ENCODE measurements around the gene ETV3. TPM values are rescaled to one million over a fixed set of nuclear protein-coding genes. Genes with fewer than 3 reads are reported as not detected.
A peak's percentile ranks its signal among the peaks of the same experiment; 100 is the strongest.

ETV3 gene
- total and polyA plus RNA-seq, 2 of the 13 experiments (the other 11 are each of a cell fraction or from before 2014, with no cell fraction given): 4.2 to 5.8 TPM

GRCh38 chr1:157073944-157074685 is 64.1 kb downstream of the ETV3 start (continued):
- TF ChIP-seq STAG1 (CRISPR knock-in tag; IDR thresholded peaks at IDR 0.05) (peak; percentile 81), ZNF609 (CRISPR knock-in tag; IDR thresholded peaks at IDR 0.05; ENCODE audit: borderline replicate concordance) (no peak), ZNF382 (CRISPR knock-in tag; IDR thresholded peaks at IDR 0.05; ENCODE audit: borderline replicate concordance) (no peak), ARID5B (CRISPR knock-in tag; IDR thresholded peaks at IDR 0.05) (peak; percentile 42), ZNF580 (CRISPR knock-in tag; IDR thresholded peaks at IDR 0.05; ENCODE audit: borderline replicate concordance, low read depth) (peak; percentile 51; the same call in 1 of the 2 replicates), ZNF205 (CRISPR knock-in tag; IDR thresholded peaks at IDR 0.05) (no peak), KDM5B (CRISPR knock-in tag; IDR thresholded peaks at IDR 0.05; ENCODE audit: borderline replicate concordance) (peak; percentile 22; the same call in 1 of the 2 replicates), CBFB (CRISPR knock-in tag; IDR thresholded peaks at IDR 0.05) (0 out of 2 replicates have a peak, but pooled peaks have one; percentile 22), ZNF552 (CRISPR knock-in tag; IDR thresholded peaks at IDR 0.05; ENCODE audit: borderline replicate concordance) (0 out of 2 replicates have a peak, but pooled peaks have one; percentile 51), KMT2A (CRISPR knock-in tag; IDR thresholded peaks at IDR 0.05) (0 out of 2 replicates have a peak, but pooled peaks have one; percentile 24), ZBED4 (CRISPR knock-in tag; IDR thresholded peaks at IDR 0.05; ENCODE audit: borderline replicate concordance) (peak; percentile 36; the same call in 1 of the 2 replicates), ZFAT (CRISPR knock-in tag; conservative IDR thresholded peaks at IDR 0.05) (no peak), ISL2 (CRISPR knock-in tag; IDR thresholded peaks at IDR 0.05) (no peak), ZNF292 (CRISPR knock-in tag; IDR thresholded peaks at IDR 0.05; ENCODE audit: borderline replicate concordance, low read depth) (0 out of 2 replicates have a peak, but pooled peaks have one; percentile 21)
